Heart left ventricle (tissue), 16 donors: ENCODE results near the gene SDF2L1. TPM values are rescaled to one million over a fixed set of nuclear protein-coding genes. Genes with fewer than 3 reads are reported as not detected.

Source experiments
- ATAC-seq, 4 donors: fragments of 200-7000 bp; cut with Tn5 transposase; one replicate each; pipeline ENCODE4 v1.9.1; 2020 to 2022; ENCODE audit warnings: moderate library complexity in 4 of 4, mild to moderate bottlenecking in 3 of 4, moderate number of reproducible peaks in 1 of 4
- DNase-seq, 5 donors: peaks; one replicate each; pipeline ENCODE4 v3.0.0-alpha.2; 2020
- H3K27ac ChIP-seq, 12 donors: fragments of 200-600 bp; sonication (generic) in 4 of 12; one replicate each; pipeline versions ENCODE4 v1.5.0 to v1.8.0; 2016 to 2022; ENCODE audit warnings: mild to moderate bottlenecking in 2 of 12
- H3K27me3 ChIP-seq, 9 donors: fragments of 200-600 bp; sonication (generic) in 2 of 9; one replicate each; pipeline versions ENCODE4 v1.5.1 to v1.8.0; 2016 to 2022; ENCODE audit warnings: mild to moderate bottlenecking in 3 of 9
- H3K36me3 ChIP-seq, 9 donors: fragments of 200-600 bp; sonication (generic) in 2 of 9; one replicate each; pipeline versions ENCODE4 v1.5.0 to v1.8.0; 2018 to 2022; ENCODE audit warnings: mild to moderate bottlenecking in 2 of 9
- H3K4me1 ChIP-seq, 12 donors: fragments of 200-600 bp; sonication (generic) in 4 of 12; one replicate each; pipeline versions ENCODE4 v1.5.0 to v1.8.0; 2016 to 2022; ENCODE audit warnings: mild to moderate bottlenecking in 3 of 12
- H3K4me3 ChIP-seq, 12 donors: fragments of 200-600 bp; sonication (generic) in 4 of 12; one replicate each; pipeline versions ENCODE4 v1.5.0 to v1.8.0; 2017 to 2022; ENCODE audit warnings: mild to moderate bottlenecking in 9 of 12, moderate library complexity in 4 of 12
- H3K9me3 ChIP-seq, 12 donors: fragments of 200-600 bp; sonication (generic) in 4 of 12; one replicate each; pipeline versions ENCODE4 v1.5.0 to v1.8.0; 2016 to 2022; ENCODE audit warnings: mild to moderate bottlenecking in 1 of 12
- POLR2A ChIP-seq, 2 donors: fragments of 450-650 bp; IDR thresholded peaks; one replicate each; pipeline ENCODE4 v1.6.1; 2017; ENCODE audit warnings: antibody characterized with exemption in 2 of 2, mild to moderate bottlenecking in 2 of 2, moderate library complexity in 2 of 2
- WGBS, 4 donors: extraction: QIAGEN DNeasy Blood & Tissue Kit in 2 of 4; methylation state at CpG; one replicate each; pipeline versions ENCODE4 v1.1.5 to v1.1.7; 2013 to 2018; 5-methylcytosine and 5-hydroxymethylcytosine counted together
- intact Hi-C, 10 donors: fragments of 100-400 bp; cut with DNase I; formaldehyde crosslinking; loops; one replicate each; pipeline versions ENCODE4 v1.11.1 to v1.14.2; 2022
- polyA plus RNA-seq, 2 donors: library from polyadenylated mRNA; stranded (reverse); fragments of 200-250 nt; gene quantifications; one replicate each; pipeline ENCODE4 v1.2.3, GENCODE V29; 2013
- total RNA-seq, 9 donors: library from RNA; depleted of rRNA in 2 of 9; stranded (reverse); fragments of >200 nt in 2 of 9; fragmentation: NEBNext Ultra II Directional in 3 of 9; extraction: Animal tissue kit (Norgen Biotek cat#: 25700) in 3 of 9; gene quantifications; one replicate each; pipeline versions ENCODE4 v1.1.0 to v1.2.4, GENCODE V29; 2016 to 2023
- TF ChIP-seq, protein P1 (sequence below), 12 donors: fragments of 200-600 bp; sonication (generic) in 4 of 12; IDR thresholded peaks; one replicate each; pipeline versions ENCODE4 v1.5.0 to v1.8.0; 2018 to 2022; ENCODE audit warnings: antibody characterized with exemption in 12 of 12, mild to moderate bottlenecking in 5 of 12
- donor health status: ischemic (EF 13 %, LVEDD 7.1; RV severe dilation, severe dysfunction).
- donor health status: healthy with polysubstance abuse.
- donor health status: DM: no; HTN: yes; CAD: no.
- donor health status: DM: no; HTN: no; CAD: no.
- donor health status: ischemic (EF 25% LVEDD 6.9; RV normal size, moderate dysfunction).
- donor health status: ischemic (EF 25% LVEDD 5.7; RV mildly dilated, moderate dysfunction).
- donor health status: healthy.
- donor health status: DM: yes; HTN: yes; CAD: no.
- donor health status: ischemic (EF 35%, LVEDD 5.7; RV mildly dilated, moderate dysfunction).
- donor health status: nonischemic (EF 11% LVEDD 7.7; RV severe dilation, severe dysfunction).
- donor health status: DM: yes; HTN: yes; CAD: no.
- donor health status: PGD.
- donor health status: ischemic (EF 29% LVEDD 5.4; RV normal size, mild dysfunction).
- donor health status: nonischemic (EF 23%, LVEDD 6.1; RV moderate dilation, normal function).

SDF2L1 gene
- total and polyA plus RNA-seq, 11 donors, result 14.1 to 226 (median 24.5) TPM

DNA sequence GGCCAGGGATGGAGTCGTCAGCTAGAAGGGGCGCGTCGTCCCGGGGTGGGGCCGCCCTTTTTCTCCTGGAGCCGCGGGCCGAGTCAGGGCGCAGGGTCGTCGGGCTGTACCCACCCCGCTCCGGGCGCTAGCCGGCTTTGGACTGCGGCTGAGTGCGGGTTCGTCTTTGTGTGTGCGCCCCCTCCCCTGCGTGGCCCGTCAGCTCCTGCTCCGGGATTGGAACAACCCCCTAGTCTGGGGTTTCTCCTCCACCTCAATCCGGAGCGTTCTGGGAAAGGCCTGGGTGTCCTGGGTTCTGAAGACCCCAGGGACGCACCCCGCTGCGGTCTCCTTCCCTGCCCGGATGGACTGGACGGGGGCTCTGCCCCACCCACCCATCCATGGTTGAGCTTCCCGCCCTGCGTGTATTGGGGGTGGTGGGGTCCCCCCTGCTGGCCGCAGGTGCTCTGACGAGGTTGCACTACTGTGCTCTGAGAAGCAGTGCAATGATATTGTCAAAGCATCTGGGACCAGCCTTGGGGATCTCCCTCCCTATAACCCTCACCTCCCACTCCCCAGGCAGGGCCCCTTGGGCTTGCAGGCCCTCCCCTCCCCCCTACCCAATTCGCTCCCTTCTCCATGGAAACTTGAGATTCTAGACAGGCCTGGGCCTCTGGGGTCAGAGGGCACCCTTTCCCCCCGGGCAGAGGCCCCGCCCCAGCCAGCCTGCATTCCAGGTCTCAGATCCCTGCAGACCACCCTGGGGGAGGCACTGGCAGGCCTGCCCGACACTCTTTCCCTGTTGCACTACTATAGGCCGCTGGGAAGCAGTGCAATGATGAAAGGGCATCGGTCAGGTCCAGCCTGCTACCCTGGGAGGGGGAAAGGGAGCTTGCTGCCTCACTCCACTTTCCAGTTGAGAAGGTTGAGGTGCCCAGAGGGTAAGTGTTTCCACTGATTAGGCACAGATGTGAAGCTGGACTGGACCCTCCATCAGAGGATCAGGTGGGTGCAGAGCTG lies 10.7 kb downstream of the SDF2L1 start:
- DNase-seq (no peak), ATAC-seq (no peak)
- H3K27ac ChIP-seq, result peak overlapping the region in 1 of 12 donors; percentile 3
- intact Hi-C loops, result loop anchor here in 1 of 10 donors (5.0 kb wide), 1 partner anchor 51 kb away; no protein-coding TSS in a partner anchor
- no peaks in the 10 kb centered on the region for H3K9me3 ChIP-seq
- peaks cover 0 to 31% (median 19%) of the 10 kb centered on the region in 12 donors for H3K4me1 ChIP-seq
- TF ChIP-seq, protein P1, sequence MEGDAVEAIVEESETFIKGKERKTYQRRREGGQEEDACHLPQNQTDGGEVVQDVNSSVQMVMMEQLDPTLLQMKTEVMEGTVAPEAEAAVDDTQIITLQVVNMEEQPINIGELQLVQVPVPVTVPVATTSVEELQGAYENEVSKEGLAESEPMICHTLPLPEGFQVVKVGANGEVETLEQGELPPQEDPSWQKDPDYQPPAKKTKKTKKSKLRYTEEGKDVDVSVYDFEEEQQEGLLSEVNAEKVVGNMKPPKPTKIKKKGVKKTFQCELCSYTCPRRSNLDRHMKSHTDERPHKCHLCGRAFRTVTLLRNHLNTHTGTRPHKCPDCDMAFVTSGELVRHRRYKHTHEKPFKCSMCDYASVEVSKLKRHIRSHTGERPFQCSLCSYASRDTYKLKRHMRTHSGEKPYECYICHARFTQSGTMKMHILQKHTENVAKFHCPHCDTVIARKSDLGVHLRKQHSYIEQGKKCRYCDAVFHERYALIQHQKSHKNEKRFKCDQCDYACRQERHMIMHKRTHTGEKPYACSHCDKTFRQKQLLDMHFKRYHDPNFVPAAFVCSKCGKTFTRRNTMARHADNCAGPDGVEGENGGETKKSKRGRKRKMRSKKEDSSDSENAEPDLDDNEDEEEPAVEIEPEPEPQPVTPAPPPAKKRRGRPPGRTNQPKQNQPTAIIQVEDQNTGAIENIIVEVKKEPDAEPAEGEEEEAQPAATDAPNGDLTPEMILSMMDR (IDR thresholded peaks at IDR 0.05), result no peak
- no peak for TF ChIP-seq POLR2A (IDR thresholded peaks at IDR 0.05)
- peaks cover 0 to 7% (median 0%) of the 10 kb centered on the region in 9 donors for H3K27me3 ChIP-seq
- H3K4me3 ChIP-seq, result peak overlapping the region; percentile 37 to 83 (median 60)
- whole genome bisulfite sequencing, 4 donors, result 20 to 92% (median 24%) methylated on average over 4 to 40 of the region's 40 CpGs
- H3K36me3 ChIP-seq, result peaks cover 0 to 16% (median 0%) of the 10 kb centered on the region in 9 donors

DNA sequence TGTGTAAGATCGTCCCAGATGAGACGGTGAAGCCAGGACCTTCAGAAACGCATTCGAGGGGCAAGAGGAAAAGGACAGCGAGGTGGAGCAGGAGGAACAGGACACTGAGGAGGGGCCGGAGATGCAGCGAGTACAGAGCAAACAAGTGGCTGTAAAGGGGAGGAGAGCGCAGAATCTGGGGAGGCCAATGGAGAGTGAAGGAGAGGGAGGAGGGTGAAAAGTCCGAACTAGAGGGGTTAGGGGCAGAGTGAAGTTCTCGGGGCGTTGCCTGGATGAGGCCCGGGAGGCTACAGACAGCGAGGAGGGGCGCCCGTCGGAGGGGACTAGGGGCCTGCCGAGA lies 14.9 kb downstream of the SDF2L1 start:
- H3K27ac ChIP-seq, result no peak overlapping the region
- H3K27me3 ChIP-seq, result peaks cover 0 to 7% (median 0%) of the 10 kb centered on the region in 9 donors
- H3K4me3 ChIP-seq, result peak overlapping the region in 11 of 12 donors; percentile 48 to 80 (median 63)
- WGBS, 4 donors, result 32 to 37% (median 35%) methylated on average over 17 of the region's 17 CpGs
- intact Hi-C loops, result no loop called here
- H3K36me3 ChIP-seq, result no peaks in the 10 kb centered on the region
- TF ChIP-seq, protein P1 (IDR thresholded peaks at IDR 0.05), result no peak
- no peak for TF ChIP-seq POLR2A (IDR thresholded peaks at IDR 0.05)
- DNase-seq (no peak), ATAC-seq (no peak)
- H3K4me1 ChIP-seq, result peaks cover 0 to 21% (median 12%) of the 10 kb centered on the region in 12 donors
- H3K9me3 ChIP-seq, result no peaks in the 10 kb centered on the region

DNA sequence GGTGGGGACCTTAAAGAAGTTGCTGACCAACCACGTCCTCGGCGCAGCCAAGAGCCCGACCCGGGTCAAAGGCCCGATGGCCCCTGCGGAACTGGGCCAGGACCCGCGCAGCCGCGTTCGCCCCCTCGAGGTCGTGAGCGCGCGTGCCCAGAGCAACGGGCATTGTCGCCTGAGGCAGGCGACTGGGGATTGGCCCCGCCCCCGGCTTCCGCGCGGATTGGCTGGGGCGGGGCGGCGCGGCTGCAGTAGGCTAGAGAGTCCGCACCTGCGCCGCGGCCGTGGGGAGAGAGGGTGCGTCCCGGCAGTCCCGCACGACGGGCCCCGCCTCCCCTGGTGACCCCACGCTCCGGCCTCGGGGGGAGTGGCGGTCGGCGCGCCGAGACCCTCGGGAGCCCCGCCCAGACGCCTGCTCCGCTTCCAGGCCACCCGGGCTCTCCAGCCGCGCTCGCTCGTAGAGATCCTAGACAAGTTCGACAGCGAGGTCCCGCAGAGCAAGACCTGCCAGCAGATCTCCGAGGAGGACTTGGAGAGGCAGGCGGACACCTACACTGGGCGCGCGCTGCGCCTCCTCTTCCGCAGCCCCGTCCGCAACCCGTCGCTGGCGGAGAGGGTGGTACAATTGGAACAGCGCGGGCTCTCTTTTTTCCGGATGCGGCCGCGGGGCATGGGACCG lies 15.4 kb downstream of the SDF2L1 start:
- intact Hi-C loops, result no loop called here
- Histone ChIP-seq H3K36me3 (no peaks in the 10 kb centered on the region), H3K27me3 (peaks cover 0 to 7% (median 0%) of the 10 kb centered on the region in 9 donors), H3K9me3 (no peaks in the 10 kb centered on the region), H3K27ac (peak overlapping the region in 2 of 12 donors; percentile 3 to 27), H3K4me3 (peak overlapping the region; percentile 41 to 80 (median 62)), H3K4me1 (peaks cover 0 to 17% (median 8%) of the 10 kb centered on the region in 12 donors)
- DNase-seq, result peak; percentile 65 to 87 (median 79)
- no peak for TF ChIP-seq POLR2A (IDR thresholded peaks at IDR 0.05)
- TF ChIP-seq, protein P1 (IDR thresholded peaks at IDR 0.05), result peak in 9 of 12 donors; percentile 10 to 40 (median 25)
- ATAC-seq, result peak in 3 of 4 donors; percentile 83 to 90 (median 84)
- WGBS, 4 donors, result 0 to 3% (median 1%) methylated on average over 9 to 79 of the region's 79 CpGs
